KMS-11 (cell line): ENCODE data around the gene ABCC10.

Experiments
- H2AFZ ChIP-seq: fragments of 200-600 bp; sonication (generic); 2 replicates; pipeline ENCODE4 v1.6.1; 2016; ENCODE audit warnings: antibody characterized with exemption, mixed run types, low read depth
- H3K27ac ChIP-seq: fragments of 200-600 bp; sonication (generic); 2 replicates; pipeline ENCODE4 v1.6.1; 2016; ENCODE audit warnings: mild to moderate bottlenecking, mixed run types
- H3K27me3 ChIP-seq: fragments of 200-600 bp; sonication (generic); 2 replicates; pipeline ENCODE4 v1.6.1; 2017; ENCODE audit warnings: mild to moderate bottlenecking, low read depth, mixed run types, moderate library complexity; ENCODE audit not compliant: insufficient read depth
- H3K36me3 ChIP-seq: fragments of 200-600 bp; sonication (generic); 2 replicates; pipeline ENCODE4 v1.6.1; 2017; ENCODE audit warnings: mild to moderate bottlenecking, mixed run types; ENCODE audit not compliant: insufficient read depth
- H3K4me1 ChIP-seq: fragments of 200-600 bp; sonication (generic); 2 replicates; pipeline ENCODE4 v1.6.1; 2016; ENCODE audit warnings: mild to moderate bottlenecking, low read depth, mixed run types; ENCODE audit not compliant: poor library complexity, severe bottlenecking
- H3K4me2 ChIP-seq: fragments of 200-600 bp; sonication (generic); 2 replicates; pipeline ENCODE4 v1.7.0; 2016; ENCODE audit warnings: mild to moderate bottlenecking, mixed run types
- H3K4me3 ChIP-seq: fragments of 200-600 bp; sonication (generic); IDR thresholded peaks from 2 replicates; pipeline ENCODE4 v1.6.1; 2017; ENCODE audit warnings: low read depth, low read length, mixed read lengths; ENCODE audit not compliant: insufficient read depth
- H3K79me2 ChIP-seq: fragments of 200-600 bp; sonication (generic); 2 replicates; pipeline ENCODE4 v1.6.1; 2016; ENCODE audit warnings: low read depth, mixed run types; ENCODE audit not compliant: insufficient read depth
- H3K9ac ChIP-seq: fragments of 200-600 bp; sonication (generic); 2 replicates; pipeline ENCODE4 v1.6.1; 2016; ENCODE audit warnings: mild to moderate bottlenecking, mixed run types
- H4K20me1 ChIP-seq: fragments of 200-600 bp; sonication (generic); 2 replicates; pipeline ENCODE4 v1.6.1; 2016; ENCODE audit warnings: mild to moderate bottlenecking, mixed run types; ENCODE audit not compliant: insufficient read depth
- TF ChIP-seq, protein P1 (sequence below): fragments of 200-600 bp; sonication (generic); conservative IDR thresholded peaks from 2 replicates; pipeline ENCODE4 v1.6.1; 2017; ENCODE audit warnings: low read depth, mild to moderate bottlenecking, antibody characterized with exemption, low read length, moderate library complexity, mixed read lengths

Gene ABCC10

DNA sequence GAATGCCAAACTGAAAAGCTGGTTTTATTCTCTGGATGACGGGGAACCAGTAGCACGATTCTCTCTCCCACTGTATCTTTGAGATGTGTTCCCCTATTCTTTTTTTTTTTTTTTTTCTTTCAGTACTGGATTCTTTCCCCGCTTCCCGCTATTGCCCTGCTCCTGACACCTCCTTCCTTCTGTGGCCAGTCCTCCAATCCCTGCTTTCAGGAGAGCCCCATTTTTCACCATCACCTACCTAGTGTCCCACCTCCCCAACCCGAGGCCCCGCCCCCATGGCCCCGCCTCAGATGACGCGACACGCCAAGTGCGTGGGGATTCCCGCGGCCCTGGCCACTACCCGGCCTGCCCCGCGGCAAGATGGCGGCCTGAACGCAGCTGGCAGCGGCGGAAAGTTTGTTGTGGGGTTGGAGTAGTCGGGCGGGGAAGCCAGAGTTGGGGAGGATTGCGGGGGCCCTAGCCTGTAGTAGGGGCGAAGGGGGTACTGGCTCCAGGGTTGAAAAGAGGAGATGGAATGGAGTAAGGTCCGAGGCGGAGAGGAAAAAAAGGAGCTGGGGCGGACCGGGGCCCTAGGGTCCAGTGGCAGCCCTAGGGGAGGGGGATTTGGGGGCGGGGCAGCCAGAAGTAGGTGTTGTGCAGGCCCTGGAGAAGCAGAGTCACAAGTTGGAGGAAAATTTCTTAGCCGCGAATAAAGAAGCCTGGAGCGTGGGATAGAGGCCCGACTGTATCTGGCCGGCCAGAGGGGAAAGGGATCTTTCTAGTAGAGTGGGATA, 50.1 kb downstream of the ABCC10 start, which contains the start of gene TJAP1:
TSS of gene TJAP1 (plus strand) at position 336 of the 773 bp plus-strand sequence. CDS start 21,432 bp downstream, outside the sequence.
- peaks cover 26% of the 10 kb centered on the region for H3K4me1 ChIP-seq
- H3K27ac ChIP-seq = peak within 1 kb of the TSS; percentile 43
- H3K36me3 ChIP-seq = no peaks in the 10 kb centered on the region
- TF ChIP-seq, protein P1, sequence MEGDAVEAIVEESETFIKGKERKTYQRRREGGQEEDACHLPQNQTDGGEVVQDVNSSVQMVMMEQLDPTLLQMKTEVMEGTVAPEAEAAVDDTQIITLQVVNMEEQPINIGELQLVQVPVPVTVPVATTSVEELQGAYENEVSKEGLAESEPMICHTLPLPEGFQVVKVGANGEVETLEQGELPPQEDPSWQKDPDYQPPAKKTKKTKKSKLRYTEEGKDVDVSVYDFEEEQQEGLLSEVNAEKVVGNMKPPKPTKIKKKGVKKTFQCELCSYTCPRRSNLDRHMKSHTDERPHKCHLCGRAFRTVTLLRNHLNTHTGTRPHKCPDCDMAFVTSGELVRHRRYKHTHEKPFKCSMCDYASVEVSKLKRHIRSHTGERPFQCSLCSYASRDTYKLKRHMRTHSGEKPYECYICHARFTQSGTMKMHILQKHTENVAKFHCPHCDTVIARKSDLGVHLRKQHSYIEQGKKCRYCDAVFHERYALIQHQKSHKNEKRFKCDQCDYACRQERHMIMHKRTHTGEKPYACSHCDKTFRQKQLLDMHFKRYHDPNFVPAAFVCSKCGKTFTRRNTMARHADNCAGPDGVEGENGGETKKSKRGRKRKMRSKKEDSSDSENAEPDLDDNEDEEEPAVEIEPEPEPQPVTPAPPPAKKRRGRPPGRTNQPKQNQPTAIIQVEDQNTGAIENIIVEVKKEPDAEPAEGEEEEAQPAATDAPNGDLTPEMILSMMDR = no peak
- H3K4me2 ChIP-seq = peak within 1 kb of the TSS; percentile 86
- H3K4me3 ChIP-seq = no peak within 1 kb of the TSS
- peak within 1 kb of the TSS; percentile 94 for H2AFZ ChIP-seq
- peak within 1 kb of the TSS; percentile 82 for H3K9ac ChIP-seq
- no peaks in the 10 kb centered on the region for H3K27me3 ChIP-seq
- no peaks in the 10 kb centered on the region for H4K20me1 ChIP-seq
- peaks cover 11% of the 10 kb centered on the region for H3K79me2 ChIP-seq

DNA sequence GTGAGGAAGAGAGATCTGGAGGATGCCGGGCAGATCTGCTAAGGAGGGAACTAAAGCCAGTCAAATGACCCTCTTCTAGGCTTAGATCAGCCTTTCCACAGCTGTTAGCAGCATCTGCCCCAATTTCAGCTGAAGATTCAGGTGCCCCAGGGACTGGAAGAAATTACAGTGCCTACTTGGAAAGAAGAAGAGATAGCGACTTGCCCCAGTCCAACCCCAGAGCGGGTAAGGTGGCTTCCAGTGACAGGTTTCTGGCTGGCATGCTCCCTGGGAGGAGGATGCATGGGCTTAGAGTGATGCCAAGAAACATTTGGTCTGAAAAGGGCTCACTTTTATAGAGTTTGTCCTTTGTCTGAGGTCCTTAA, 50.6 kb downstream of the ABCC10 start:
- no peaks in the 10 kb centered on the region for H3K36me3 ChIP-seq
- peaks cover 11% of the 10 kb centered on the region for H3K79me2 ChIP-seq
- H3K4me3 ChIP-seq = no peak overlapping the region
- peaks cover 26% of the 10 kb centered on the region for H3K4me1 ChIP-seq
- peak overlapping the region; percentile 43 for H3K27ac ChIP-seq
- H3K9ac ChIP-seq = peak overlapping the region; percentile 82
- H2AFZ ChIP-seq = peak overlapping the region; percentile 94; the same call in 1 of the 2 replicates
- no peaks in the 10 kb centered on the region for H3K27me3 ChIP-seq
- TF ChIP-seq, protein P1 = no peak
- H4K20me1 ChIP-seq = no peaks in the 10 kb centered on the region
- H3K4me2 ChIP-seq = peak overlapping the region; percentile 86

DNA sequence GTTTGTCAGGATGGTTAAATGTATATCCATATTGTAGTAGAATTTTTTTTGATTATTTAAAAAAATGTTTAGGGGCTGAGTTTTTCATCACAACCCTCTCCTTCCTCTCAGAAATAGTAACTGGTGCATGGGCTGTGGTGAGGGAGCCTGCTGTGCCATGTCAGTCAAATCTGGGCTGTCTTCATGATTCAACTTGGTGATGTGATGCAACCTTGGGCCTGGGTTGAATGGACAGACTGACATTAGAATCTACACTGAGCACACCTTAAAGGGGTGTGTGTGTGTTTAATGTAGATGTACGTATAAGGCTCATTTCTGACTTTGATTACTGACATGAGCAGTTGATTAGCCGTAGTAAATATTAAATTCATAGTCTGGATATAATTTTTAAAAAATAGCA, 53.7 kb downstream of the ABCC10 start:
- H3K27ac ChIP-seq = no peak overlapping the region
- no peak overlapping the region for H3K4me2 ChIP-seq
- no peaks in the 10 kb centered on the region for H4K20me1 ChIP-seq
- peaks cover 11% of the 10 kb centered on the region for H3K79me2 ChIP-seq
- H3K36me3 ChIP-seq = no peaks in the 10 kb centered on the region
- H3K4me3 ChIP-seq = no peak overlapping the region
- TF ChIP-seq, protein P1 = no peak
- no peaks in the 10 kb centered on the region for H3K27me3 ChIP-seq
- H3K4me1 ChIP-seq = peaks cover 26% of the 10 kb centered on the region
- no peak overlapping the region for H3K9ac ChIP-seq
- no peak overlapping the region for H2AFZ ChIP-seq

DNA sequence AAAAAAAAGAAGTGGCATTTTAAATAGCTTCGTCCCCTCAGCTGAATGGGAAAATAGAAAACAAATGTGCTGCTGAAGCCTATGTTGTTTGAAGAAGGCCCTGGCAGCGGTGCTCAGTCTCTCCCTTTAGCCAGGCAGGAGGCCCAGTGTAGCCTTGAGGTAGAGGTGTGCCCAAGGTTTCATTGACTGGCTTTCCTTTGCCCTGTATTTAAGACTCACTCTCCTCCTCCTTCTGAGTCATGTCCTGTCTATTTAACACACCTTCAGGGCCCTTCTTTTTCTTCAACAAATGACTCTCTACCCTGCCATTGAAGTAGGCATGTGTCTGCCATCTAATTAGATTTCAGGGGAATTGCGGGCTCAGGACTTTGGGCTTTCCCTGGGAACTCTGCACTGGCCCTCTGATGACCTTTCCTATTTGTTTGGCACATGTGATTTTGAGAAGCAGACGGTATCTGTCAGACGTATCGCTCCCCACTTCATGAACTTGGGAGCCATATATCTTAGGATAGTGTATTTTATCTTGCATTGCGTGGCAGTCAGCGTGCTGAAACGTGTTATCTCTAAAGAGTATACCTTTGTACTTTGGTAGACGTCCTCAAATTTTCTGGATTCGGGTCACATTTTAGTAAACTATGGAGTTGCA, 54.4 kb downstream of the ABCC10 start:
- no peak overlapping the region for H3K4me3 ChIP-seq
- H3K36me3 ChIP-seq = no peaks in the 10 kb centered on the region
- H3K4me1 ChIP-seq = peaks cover 25% of the 10 kb centered on the region
- H2AFZ ChIP-seq = no peak overlapping the region
- no peak overlapping the region for H3K27ac ChIP-seq
- TF ChIP-seq, protein P1 = no peak
- no peak overlapping the region for H3K9ac ChIP-seq
- H3K4me2 ChIP-seq = no peak overlapping the region
- H3K79me2 ChIP-seq = peaks cover 11% of the 10 kb centered on the region
- no peaks in the 10 kb centered on the region for H3K27me3 ChIP-seq
- H4K20me1 ChIP-seq = no peaks in the 10 kb centered on the region
